OCI-LY1 (cell line): ENCODE results near the gene LIMS2.

ENCODE experiments used
- H2AFZ ChIP-seq: fragments of 200-600 bp; sonication (generic), shearing (Covaris generic); 2 replicates; pipeline ENCODE4 v1.6.0; 2014; ENCODE audit warnings: antibody characterized with exemption, mild to moderate bottlenecking, low read length
- H3F3A ChIP-seq: fragments of 200-600 bp; sonication (generic), shearing (Covaris generic); 2 replicates; pipeline ENCODE4 v1.6.0; 2014; ENCODE audit warnings: mild to moderate bottlenecking, antibody characterized with exemption, low read length, moderate library complexity; ENCODE audit not compliant: insufficient read depth
- H3K27ac ChIP-seq: fragments of 200-600 bp; sonication (generic); 2 replicates; pipeline ENCODE4 v1.5.1; 2014; ENCODE audit warnings: low read length, mixed run types, mild to moderate bottlenecking, low read depth; ENCODE audit not compliant: poor library complexity, severe bottlenecking
- H3K27me3 ChIP-seq: fragments of 200-600 bp; sonication (generic); 2 replicates; pipeline ENCODE4 v1.6.0; 2014; ENCODE audit warnings: antibody characterized with exemption, mild to moderate bottlenecking, low read length, moderate library complexity; ENCODE audit not compliant: insufficient read depth
- H3K36me3 ChIP-seq: fragments of 200-600 bp; sonication (generic); 2 replicates; pipeline ENCODE4 v1.6.1; 2014; ENCODE audit warnings: mild to moderate bottlenecking, antibody characterized with exemption, low read length, moderate library complexity, mixed read lengths; ENCODE audit not compliant: insufficient read depth
- H3K4me1 ChIP-seq: fragments of 200-600 bp; sonication (generic); 2 replicates; pipeline ENCODE4 v1.5.1; 2014; ENCODE audit warnings: mild to moderate bottlenecking, low read length, moderate library complexity; ENCODE audit not compliant: insufficient read depth, severe bottlenecking
- H3K4me2 ChIP-seq: fragments of 200-600 bp; sonication (generic), shearing (Covaris generic); 2 replicates; pipeline ENCODE4 v1.6.1; 2014; ENCODE audit warnings: low read length
- H3K4me3 ChIP-seq: fragments of 200-600 bp; sonication (generic); 2 replicates; pipeline ENCODE4 v1.5.1; 2014; ENCODE audit warnings: low read length, low read depth, mild to moderate bottlenecking, mixed read lengths; ENCODE audit not compliant: poor library complexity, severe bottlenecking
- H3K79me2 ChIP-seq: fragments of 200-600 bp; shearing (Covaris generic); 2 replicates; pipeline ENCODE4 v1.6.1; 2016; ENCODE audit warnings: mixed run types, low read length, mixed read lengths; ENCODE audit not compliant: insufficient read depth
- H3K9ac ChIP-seq: fragments of 200-600 bp; sonication (generic), shearing (Covaris generic); 2 replicates; pipeline ENCODE4 v1.6.1; 2014; ENCODE audit warnings: mild to moderate bottlenecking, low read length, mixed read lengths
- H3K9me2 ChIP-seq: fragments of 200-600 bp; sonication (generic), shearing (Covaris generic); 2 replicates; pipeline ENCODE4 v1.6.1; 2014; ENCODE audit warnings: low read depth, mild to moderate bottlenecking, low read length, mixed read lengths
- H3K9me3 ChIP-seq: fragments of 200-600 bp; shearing (Covaris generic); 2 replicates; pipeline ENCODE4 v1.6.1; 2014; ENCODE audit warnings: low read length, mixed read lengths
- H4K20me1 ChIP-seq: fragments of 200-600 bp; sonication (generic), shearing (Covaris generic); 2 replicates; pipeline ENCODE4 v1.6.0; 2016; ENCODE audit warnings: mild to moderate bottlenecking, low read length; ENCODE audit not compliant: insufficient read depth
- EZH2 ChIP-seq: fragments of 200-600 bp; sonication (generic), shearing (Covaris generic); IDR thresholded peaks from 2 replicates; pipeline ENCODE4 v1.8.0; 2017; ENCODE audit warnings: borderline replicate concordance, mixed run types, mild to moderate bottlenecking, antibody characterized with exemption, low read length, moderate library complexity, mixed read lengths
- TF ChIP-seq, protein P1 (sequence below): fragments of 200-600 bp; sonication (generic), shearing (Covaris generic); IDR thresholded peaks from 2 replicates; pipeline ENCODE4 v1.5.1; 2017; ENCODE audit warnings: mild to moderate bottlenecking, antibody characterized with exemption, low read length, moderate library complexity, mixed read lengths

Gene LIMS2

DNA sequence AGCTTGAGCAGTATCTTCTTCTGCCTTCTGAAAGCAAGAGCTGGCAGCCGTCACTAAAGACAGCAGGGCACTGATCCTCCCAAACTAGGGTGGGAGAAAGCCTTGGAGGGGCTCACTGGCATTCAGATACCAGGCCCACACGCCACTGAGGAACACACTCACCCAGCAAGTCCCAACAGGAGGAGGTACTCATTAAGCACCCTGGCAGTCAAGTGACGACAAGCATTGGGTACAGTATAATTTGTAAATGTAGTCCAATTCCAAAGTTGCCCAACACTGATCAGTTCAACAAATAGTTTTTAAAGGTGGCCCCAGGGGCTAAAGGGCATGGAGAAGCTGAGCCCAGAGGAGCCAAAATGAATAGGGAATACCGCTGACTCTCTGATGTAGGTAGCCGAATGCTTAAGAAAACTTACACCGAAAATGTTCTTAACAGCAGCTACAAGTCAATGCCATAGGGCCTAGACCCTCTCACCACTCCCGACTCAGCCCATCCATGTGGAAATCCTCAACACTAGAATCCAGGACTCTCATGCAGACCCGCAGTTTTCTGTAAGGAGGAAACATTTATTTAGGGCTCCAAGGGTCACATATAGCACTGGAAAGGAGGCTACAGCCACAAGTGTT is 9.9 kb downstream of the LIMS2 start:
- Histone ChIP-seq H3K9ac (no peak overlapping the region), H3K9me3 (no peaks in the 10 kb centered on the region), H3K36me3 (no peaks in the 10 kb centered on the region), H3K79me2 (no peaks in the 10 kb centered on the region), H2AFZ (no peak overlapping the region), H3K27ac (no peak overlapping the region), H3K4me2 (no peak overlapping the region), H3K9me2 (no peaks in the 10 kb centered on the region), H3K4me3 (no peak overlapping the region), H3F3A (no peaks in the 10 kb centered on the region), H3K27me3 (peaks cover 5% of the 10 kb centered on the region; the same call in 1 of the 2 replicates), H4K20me1 (no peaks in the 10 kb centered on the region), H3K4me1 (no peaks in the 10 kb centered on the region)
- TF ChIP-seq, protein P1, sequence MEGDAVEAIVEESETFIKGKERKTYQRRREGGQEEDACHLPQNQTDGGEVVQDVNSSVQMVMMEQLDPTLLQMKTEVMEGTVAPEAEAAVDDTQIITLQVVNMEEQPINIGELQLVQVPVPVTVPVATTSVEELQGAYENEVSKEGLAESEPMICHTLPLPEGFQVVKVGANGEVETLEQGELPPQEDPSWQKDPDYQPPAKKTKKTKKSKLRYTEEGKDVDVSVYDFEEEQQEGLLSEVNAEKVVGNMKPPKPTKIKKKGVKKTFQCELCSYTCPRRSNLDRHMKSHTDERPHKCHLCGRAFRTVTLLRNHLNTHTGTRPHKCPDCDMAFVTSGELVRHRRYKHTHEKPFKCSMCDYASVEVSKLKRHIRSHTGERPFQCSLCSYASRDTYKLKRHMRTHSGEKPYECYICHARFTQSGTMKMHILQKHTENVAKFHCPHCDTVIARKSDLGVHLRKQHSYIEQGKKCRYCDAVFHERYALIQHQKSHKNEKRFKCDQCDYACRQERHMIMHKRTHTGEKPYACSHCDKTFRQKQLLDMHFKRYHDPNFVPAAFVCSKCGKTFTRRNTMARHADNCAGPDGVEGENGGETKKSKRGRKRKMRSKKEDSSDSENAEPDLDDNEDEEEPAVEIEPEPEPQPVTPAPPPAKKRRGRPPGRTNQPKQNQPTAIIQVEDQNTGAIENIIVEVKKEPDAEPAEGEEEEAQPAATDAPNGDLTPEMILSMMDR, result no peak
- no peak for TF ChIP-seq EZH2

DNA sequence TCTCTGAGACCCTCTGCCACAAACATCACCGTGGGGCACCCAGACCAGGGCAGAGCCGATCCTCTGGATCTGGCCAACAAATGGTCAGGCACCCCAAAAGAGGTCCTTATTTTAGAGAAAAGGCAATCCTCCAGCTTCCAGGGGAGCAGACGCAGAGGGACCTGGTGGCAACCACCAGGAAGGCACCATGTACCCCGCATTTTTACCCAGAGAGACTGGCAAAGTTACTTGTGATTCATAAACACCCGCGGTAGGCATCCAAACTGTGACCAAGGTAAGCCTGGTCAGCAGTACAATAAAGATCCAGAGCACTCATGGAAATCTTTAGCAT is 10.5 kb downstream of the LIMS2 start:
- Histone ChIP-seq H3K9me2 (no peaks in the 10 kb centered on the region), H3K9ac (no peak overlapping the region), H3F3A (no peaks in the 10 kb centered on the region), H4K20me1 (no peaks in the 10 kb centered on the region), H3K4me3 (no peak overlapping the region), H3K4me2 (no peak overlapping the region), H3K79me2 (no peaks in the 10 kb centered on the region), H3K36me3 (no peaks in the 10 kb centered on the region), H3K27ac (no peak overlapping the region), H3K27me3 (peaks cover 2% of the 10 kb centered on the region; the same call in 1 of the 2 replicates), H3K9me3 (no peaks in the 10 kb centered on the region), H2AFZ (no peak overlapping the region), H3K4me1 (no peaks in the 10 kb centered on the region)
- no peak for TF ChIP-seq EZH2
- TF ChIP-seq, protein P1, result no peak

DNA sequence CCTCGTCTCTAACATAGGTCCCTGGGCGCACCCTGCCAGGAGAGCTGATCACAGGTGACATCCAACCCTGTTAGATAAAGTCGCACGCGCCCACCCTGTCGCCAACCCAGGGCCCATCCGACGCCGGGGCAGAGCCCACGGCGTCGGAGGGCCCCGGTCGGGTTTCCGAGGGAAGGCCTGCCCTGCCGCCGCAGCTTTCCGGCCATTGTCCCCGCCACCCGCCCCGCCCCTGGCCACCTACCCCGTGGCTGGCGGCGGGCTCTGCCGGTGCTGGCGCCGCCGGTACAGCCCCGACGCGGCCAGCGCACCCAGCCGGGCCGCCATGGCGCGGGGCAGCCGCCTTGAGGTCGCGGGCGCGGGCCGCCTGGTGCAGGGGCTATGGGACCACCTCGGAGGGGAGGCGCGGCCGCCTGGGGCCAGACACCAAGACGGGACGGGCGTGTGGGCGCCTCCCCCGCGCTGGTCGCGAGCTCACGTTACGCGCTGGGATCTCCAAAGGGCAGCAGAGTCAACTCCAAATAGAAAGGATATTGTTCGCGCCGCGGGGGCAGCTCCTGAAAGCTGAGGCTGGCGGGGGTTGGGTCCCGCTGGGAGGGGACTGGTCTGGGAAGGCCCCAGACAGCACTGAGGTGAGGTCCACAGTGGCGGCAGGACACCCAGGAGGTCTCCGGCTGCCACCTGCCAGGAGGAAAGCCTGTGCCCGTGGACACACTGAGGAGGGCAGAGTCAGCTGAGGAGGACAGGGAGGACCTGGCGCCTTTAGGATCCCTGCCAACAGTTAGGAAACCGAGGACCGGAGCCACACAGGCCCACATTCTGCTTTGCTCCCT is 11.1 kb downstream of the LIMS2 start:
- Histone ChIP-seq H2AFZ (no peak overlapping the region), H3K27me3 (peaks cover 5% of the 10 kb centered on the region; the same call in 1 of the 2 replicates), H3K27ac (no peak overlapping the region), H3K9me2 (no peaks in the 10 kb centered on the region), H3K9me3 (no peaks in the 10 kb centered on the region), H4K20me1 (no peaks in the 10 kb centered on the region), H3K4me1 (no peaks in the 10 kb centered on the region), H3F3A (no peaks in the 10 kb centered on the region), H3K4me2 (no peak overlapping the region), H3K4me3 (no peak overlapping the region), H3K9ac (no peak overlapping the region), H3K79me2 (no peaks in the 10 kb centered on the region), H3K36me3 (no peaks in the 10 kb centered on the region)
- TF ChIP-seq, protein P1, result no peak
- no peak for TF ChIP-seq EZH2
